HepG2 (cell line): ENCODE data around the gene MAP3K3. TPM values are rescaled to one million over a fixed set of nuclear protein-coding genes. Genes with fewer than 3 reads are reported as not detected.

ENCODE experiments used
- CCAR2 ChIP-seq: fragments of 200-400 bp; formaldehyde crosslinking; optimal IDR thresholded peaks from 2 replicates; pipeline ENCODE3; 2018; ENCODE audit warnings: low read depth, mild to moderate bottlenecking, low read length, moderate library complexity
- HNRNPL ChIP-seq: fragments of 200-400 bp; formaldehyde crosslinking; IDR thresholded peaks from 2 replicates; pipeline ENCODE4 v1.6.1; 2017; ENCODE audit warnings: mild to moderate bottlenecking, low read depth, low read length
- HNRNPLL ChIP-seq: fragments of 200-400 bp; formaldehyde crosslinking; IDR thresholded peaks from 2 replicates; pipeline ENCODE4 v1.6.1; 2017; ENCODE audit warnings: mild to moderate bottlenecking, low read depth, low read length; ENCODE audit not compliant: poor library complexity, severe bottlenecking
- NFATC3 ChIP-seq: sonication (generic); formaldehyde crosslinking; IDR thresholded peaks from 2 replicates; pipeline ENCODE4 v1.5.1; 2020; ENCODE audit warnings: mild to moderate bottlenecking, missing genetic modification reagents
- NFE2L1 ChIP-seq: sonication (generic); formaldehyde crosslinking; IDR thresholded peaks from 2 replicates; pipeline ENCODE4 v1.4.0; 2020; ENCODE audit warnings: missing genetic modification reagents, mild to moderate bottlenecking, borderline replicate concordance
- XRCC5 ChIP-seq: fragments of 200-400 bp; formaldehyde crosslinking; optimal IDR thresholded peaks from 2 replicates; pipeline ENCODE3; 2017; ENCODE audit warnings: mild to moderate bottlenecking, low read length
- ZC3H13 ChIP-seq: sonication (generic); formaldehyde crosslinking; IDR thresholded peaks from 2 replicates; pipeline ENCODE4 v1.8.1; 2023; ENCODE audit warnings: mild to moderate bottlenecking, missing genetic modification reagents, moderate library complexity
- ZNF558 ChIP-seq: sonication (generic); formaldehyde crosslinking; IDR thresholded peaks from 2 replicates; pipeline ENCODE4 v1.9.0; 2022; ENCODE audit warnings: mild to moderate bottlenecking, missing genetic modification reagents, borderline replicate concordance
- polyA plus RNA-seq, 8 experiments: library from polyadenylated mRNA; depleted of rRNA in 3 of 8; stranded (reverse) in 7 of 8; unstranded in 1 of 8; fragments of >200 nt; fragmentation: Illumina TruSeq in 4 of 8; extraction: Trizol in 4 of 8; gene quantifications; 2 replicates each; pipeline versions ENCODE4 v1.2.1 to v1.2.3, GENCODE V29; 2011 to 2016; ENCODE audit warnings: low read depth in 4 of 8, missing spikeins in 1 of 8, mixed read lengths in 1 of 8; ENCODE audit not compliant: insufficient read depth in 1 of 8
- total RNA-seq, 5 experiments: library from RNA; depleted of rRNA; stranded (reverse); fragments of >200 nt; fragmentation: Illumina TruSeq; extraction: Trizol; gene quantifications; 2 replicates each; pipeline ENCODE4 v1.2.3, GENCODE V29; 2016; ENCODE audit warnings: low read depth in 1 of 5
- TF ChIP-seq, protein P1 (sequence below): sonication (generic); formaldehyde crosslinking; IDR thresholded peaks from 2 replicates; pipeline ENCODE4 v1.4.0; 2020; ENCODE audit warnings: missing genetic modification reagents, mild to moderate bottlenecking, borderline replicate concordance

MAP3K3 gene
- total and polyA plus RNA-seq, 2 of the 13 experiments (the other 11 are each of a cell fraction or from before 2014, with no cell fraction given): 17.7 to 21.8 TPM

- peak; percentile 9; the same call in 1 of the 2 replicates for TF ChIP-seq HNRNPL
- TF ChIP-seq ZC3H13 (CRISPR knock-in tag): 0 out of 2 replicates have a peak, but pooled peaks have one; percentile 24
- TF ChIP-seq XRCC5: peak; percentile 8
- no peak for TF ChIP-seq CCAR2
- TF ChIP-seq, protein P1, sequence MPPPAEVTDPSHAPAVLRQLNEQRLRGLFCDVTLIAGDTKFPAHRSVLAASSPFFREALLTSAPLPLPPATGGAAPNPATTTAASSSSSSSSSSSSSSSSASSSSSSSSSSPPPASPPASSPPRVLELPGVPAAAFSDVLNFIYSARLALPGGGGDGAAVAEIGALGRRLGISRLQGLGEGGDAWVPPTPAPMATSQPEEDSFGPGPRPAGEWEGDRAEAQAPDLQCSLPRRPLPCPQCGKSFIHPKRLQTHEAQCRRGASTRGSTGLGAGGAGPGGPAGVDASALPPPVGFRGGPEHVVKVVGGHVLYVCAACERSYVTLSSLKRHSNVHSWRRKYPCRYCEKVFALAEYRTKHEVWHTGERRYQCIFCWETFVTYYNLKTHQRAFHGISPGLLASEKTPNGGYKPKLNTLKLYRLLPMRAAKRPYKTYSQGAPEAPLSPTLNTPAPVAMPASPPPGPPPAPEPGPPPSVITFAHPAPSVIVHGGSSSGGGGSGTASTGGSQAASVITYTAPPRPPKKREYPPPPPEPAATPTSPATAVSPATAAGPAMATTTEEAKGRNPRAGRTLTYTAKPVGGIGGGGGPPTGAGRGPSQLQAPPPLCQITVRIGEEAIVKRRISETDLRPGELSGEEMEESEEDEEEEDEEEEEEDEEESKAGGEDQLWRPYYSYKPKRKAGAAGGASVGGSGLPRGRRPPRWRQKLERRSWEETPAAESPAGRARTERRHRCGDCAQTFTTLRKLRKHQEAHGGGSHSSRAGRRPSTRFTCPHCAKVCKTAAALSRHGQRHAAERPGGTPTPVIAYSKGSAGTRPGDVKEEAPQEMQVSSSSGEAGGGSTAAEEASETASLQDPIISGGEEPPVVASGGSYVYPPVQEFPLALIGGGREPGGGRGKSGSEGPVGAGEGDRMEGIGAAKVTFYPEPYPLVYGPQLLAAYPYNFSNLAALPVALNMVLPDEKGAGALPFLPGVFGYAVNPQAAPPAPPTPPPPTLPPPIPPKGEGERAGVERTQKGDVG: 0 out of 2 replicates have a peak, but pooled peaks have one; percentile 31
- TF ChIP-seq ZNF558 (CRISPR knock-in tag): 0 out of 2 replicates have a peak, but pooled peaks have one; percentile 11
- TF ChIP-seq NFATC3: no peak
- peak; percentile 32 for TF ChIP-seq HNRNPLL
- no peak for TF ChIP-seq NFE2L1
- TF ChIP-seq, all 625 proteins: peak for 12
These were observed 78.6 kb downstream of the MAP3K3 start (continued) for GRCh38 chr17:63700528-63701455.
